ENCODE data around the gene TIAM1. TPM values are rescaled to one million over a fixed set of nuclear protein-coding genes. Genes with fewer than 3 reads are reported as not detected.

Gene TIAM1
- total RNA-seq, 1 donor from 2014 or later, result 41.3 TPM

DNA sequence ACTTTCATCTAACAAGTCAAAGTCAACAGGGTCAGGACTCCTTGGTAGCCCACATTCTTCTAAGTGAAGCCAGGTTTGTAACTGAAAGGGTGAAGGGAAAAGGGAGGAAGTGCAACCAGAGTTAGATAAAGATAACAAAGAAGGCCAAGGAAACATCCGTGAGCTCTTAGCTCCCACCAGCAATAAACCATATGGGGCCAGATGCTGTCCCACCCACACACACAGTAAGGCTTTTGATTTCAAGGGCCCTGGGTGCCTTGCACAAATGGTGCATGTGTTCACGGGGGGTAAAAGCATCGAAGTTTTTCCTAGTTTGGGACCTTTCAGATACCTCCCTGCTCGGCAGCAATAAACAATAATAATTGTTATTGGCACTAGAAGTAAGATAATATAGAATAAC lies 5.1 kb upstream of the TIAM1 start:
- intact Hi-C loops (cut with DNase I), result no loop called here
- Histone ChIP-seq H3K27ac (no peak overlapping the region), H3K9me3 (no peaks in the 10 kb centered on the region), H3K4me3 (no peak overlapping the region), H3K36me3 (no peaks in the 10 kb centered on the region), H3K27me3 (no peaks in the 10 kb centered on the region), H3K4me1 (peaks cover 3% of the 10 kb centered on the region)
- no peak for DNase-seq (ENCODE audit: extremely low spot score in 2 of 2)
- TF ChIP-seq POLR2AphosphoS5 (IDR thresholded peaks at IDR 0.05; ENCODE audit: insufficient read depth in 1 of 2, low read depth in 1 of 2) (no peak), POLR2A (IDR thresholded peaks at IDR 0.05) (no peak)
- TF ChIP-seq, protein P1, sequence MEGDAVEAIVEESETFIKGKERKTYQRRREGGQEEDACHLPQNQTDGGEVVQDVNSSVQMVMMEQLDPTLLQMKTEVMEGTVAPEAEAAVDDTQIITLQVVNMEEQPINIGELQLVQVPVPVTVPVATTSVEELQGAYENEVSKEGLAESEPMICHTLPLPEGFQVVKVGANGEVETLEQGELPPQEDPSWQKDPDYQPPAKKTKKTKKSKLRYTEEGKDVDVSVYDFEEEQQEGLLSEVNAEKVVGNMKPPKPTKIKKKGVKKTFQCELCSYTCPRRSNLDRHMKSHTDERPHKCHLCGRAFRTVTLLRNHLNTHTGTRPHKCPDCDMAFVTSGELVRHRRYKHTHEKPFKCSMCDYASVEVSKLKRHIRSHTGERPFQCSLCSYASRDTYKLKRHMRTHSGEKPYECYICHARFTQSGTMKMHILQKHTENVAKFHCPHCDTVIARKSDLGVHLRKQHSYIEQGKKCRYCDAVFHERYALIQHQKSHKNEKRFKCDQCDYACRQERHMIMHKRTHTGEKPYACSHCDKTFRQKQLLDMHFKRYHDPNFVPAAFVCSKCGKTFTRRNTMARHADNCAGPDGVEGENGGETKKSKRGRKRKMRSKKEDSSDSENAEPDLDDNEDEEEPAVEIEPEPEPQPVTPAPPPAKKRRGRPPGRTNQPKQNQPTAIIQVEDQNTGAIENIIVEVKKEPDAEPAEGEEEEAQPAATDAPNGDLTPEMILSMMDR (IDR thresholded peaks at IDR 0.05), result no peak

DNA sequence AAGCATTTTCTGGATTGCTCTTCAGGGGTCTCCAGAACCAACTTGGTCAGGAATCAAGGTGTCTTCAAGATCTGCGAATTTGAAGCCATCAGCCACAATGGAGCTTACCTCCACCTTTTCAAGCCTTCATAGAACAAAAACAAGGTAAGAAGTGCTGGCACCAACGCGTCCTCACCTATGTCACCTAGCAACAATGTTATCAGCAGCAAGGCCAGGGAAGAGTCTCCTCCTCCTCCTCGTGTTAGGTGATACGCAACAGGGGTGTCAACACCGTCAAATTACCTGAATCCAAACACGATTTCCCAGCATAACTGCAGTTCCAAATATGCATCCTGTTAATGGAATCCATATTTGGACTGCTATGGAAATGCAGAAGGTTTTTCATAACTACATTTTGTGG lies 4.1 kb upstream of the TIAM1 start:
- Histone ChIP-seq H3K27ac (no peak overlapping the region), H3K36me3 (no peaks in the 10 kb centered on the region), H3K4me3 (no peak overlapping the region), H3K9me3 (no peaks in the 10 kb centered on the region), H3K4me1 (peaks cover 13% of the 10 kb centered on the region), H3K27me3 (no peaks in the 10 kb centered on the region)
- DNase-seq (ENCODE audit: extremely low spot score in 2 of 2), result no peak
- intact Hi-C loops (cut with DNase I), result no loop called here
- TF ChIP-seq, protein P1 (IDR thresholded peaks at IDR 0.05), result no peak
- TF ChIP-seq POLR2AphosphoS5 (IDR thresholded peaks at IDR 0.05; ENCODE audit: insufficient read depth in 1 of 2, low read depth in 1 of 2), result no peak
- no peak for TF ChIP-seq POLR2A (IDR thresholded peaks at IDR 0.05)

DNA sequence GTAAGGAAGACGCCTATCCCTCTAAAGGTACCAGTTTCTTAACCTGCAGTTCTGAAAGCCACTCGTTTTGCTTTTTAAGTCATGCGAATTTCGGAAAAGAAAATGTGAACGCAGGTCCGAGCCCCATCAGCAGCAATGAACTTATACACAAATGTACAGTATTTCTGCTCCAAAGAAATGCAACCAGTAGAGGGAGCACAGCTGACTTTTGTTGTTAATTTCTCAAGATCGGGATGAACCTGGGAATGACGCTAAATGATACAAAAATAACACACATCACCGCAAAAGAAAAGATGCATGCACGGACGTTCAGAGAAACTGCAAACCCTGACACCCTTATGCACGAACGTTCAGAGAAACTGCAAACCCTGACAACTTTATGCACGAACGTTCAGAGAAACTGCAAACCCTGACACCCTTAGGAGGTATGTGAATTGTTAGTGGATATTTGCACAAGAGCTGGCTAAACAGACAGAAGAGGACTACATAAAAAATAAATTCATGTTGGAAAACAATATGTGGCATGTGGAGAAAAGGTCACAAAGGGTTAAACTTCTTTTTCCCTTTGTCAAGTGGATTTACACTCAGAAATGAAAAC lies 3.5 kb upstream of the TIAM1 start:
- no peak for DNase-seq (ENCODE audit: extremely low spot score in 2 of 2)
- intact Hi-C loops (cut with DNase I), result no loop called here
- TF ChIP-seq POLR2AphosphoS5 (IDR thresholded peaks at IDR 0.05; ENCODE audit: insufficient read depth in 1 of 2, low read depth in 1 of 2) (no peak), POLR2A (IDR thresholded peaks at IDR 0.05) (no peak)
- TF ChIP-seq, protein P1 (IDR thresholded peaks at IDR 0.05), result peak in 1 of 3 experiments; percentile 18
- no peaks in the 10 kb centered on the region for H3K9me3 ChIP-seq
- H3K27me3 ChIP-seq, result no peaks in the 10 kb centered on the region
- no peak overlapping the region for H3K27ac ChIP-seq
- H3K4me3 ChIP-seq, result no peak overlapping the region
- H3K36me3 ChIP-seq, result no peaks in the 10 kb centered on the region
- peaks cover 16% of the 10 kb centered on the region for H3K4me1 ChIP-seq

DNA sequence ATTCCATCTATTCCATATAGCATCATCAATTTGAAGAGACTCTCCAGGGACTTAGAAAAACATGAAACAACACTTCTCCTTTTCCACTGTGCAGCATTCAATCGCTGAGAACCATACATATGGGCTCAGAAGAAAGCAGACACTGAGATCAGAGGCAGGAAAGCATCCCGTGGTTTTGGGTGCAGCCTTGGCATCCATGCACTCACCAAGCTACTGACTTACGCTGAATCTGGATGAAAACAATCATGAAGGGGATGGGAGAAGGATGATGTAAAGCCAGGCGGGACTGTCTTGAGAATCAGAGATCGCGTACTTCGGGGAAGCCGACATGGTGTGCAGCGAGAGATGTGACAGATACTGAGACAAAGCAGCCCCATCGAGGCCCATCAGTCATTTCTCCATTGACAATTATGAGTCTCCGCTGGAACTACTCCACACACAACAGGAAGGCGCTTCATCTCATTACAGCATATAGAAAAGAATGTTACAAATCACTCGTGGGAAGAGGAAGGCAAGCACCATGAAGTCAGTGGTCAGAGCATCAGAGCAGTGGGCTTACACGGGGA lies 2.3 kb upstream of the TIAM1 start:
- TF ChIP-seq, protein P1 (IDR thresholded peaks at IDR 0.05), result no peak
- TF ChIP-seq POLR2AphosphoS5 (IDR thresholded peaks at IDR 0.05; ENCODE audit: insufficient read depth in 1 of 2, low read depth in 1 of 2) (no peak), POLR2A (IDR thresholded peaks at IDR 0.05) (no peak)
- Histone ChIP-seq H3K4me1 (peaks cover 16% of the 10 kb centered on the region), H3K9me3 (no peaks in the 10 kb centered on the region), H3K4me3 (no peak overlapping the region), H3K36me3 (no peaks in the 10 kb centered on the region), H3K27me3 (no peaks in the 10 kb centered on the region), H3K27ac (no peak overlapping the region)
- DNase-seq (ENCODE audit: extremely low spot score in 2 of 2), result no peak
- intact Hi-C loops (cut with DNase I), result no loop called here

DNA sequence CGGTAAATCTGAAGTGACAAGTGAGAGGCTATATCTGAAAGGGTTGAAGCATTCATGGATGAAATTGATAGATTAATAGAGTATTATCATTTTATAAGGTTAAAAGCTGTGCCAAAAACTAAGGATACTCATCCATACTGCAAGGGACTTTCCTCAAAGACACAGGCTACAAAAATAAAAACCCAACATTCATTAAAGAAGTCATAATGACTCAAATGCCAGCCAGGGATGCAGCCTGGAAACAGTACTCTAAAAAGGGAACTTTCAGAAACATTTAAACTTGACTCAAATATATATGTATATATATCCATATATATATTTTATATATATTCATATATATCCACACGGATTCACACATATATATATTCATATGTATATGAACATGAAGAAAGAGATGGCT lies 1.1 kb upstream of the TIAM1 start:
- H3K27me3 ChIP-seq, result no peaks in the 10 kb centered on the region

More for the DNA sequence above, 1.1 kb upstream of the TIAM1 start:
- H3K4me1 ChIP-seq, result peaks cover 16% of the 10 kb centered on the region
- no peaks in the 10 kb centered on the region for H3K36me3 ChIP-seq
- H3K4me3 ChIP-seq, result no peak overlapping the region
- H3K27ac ChIP-seq, result no peak overlapping the region
- intact Hi-C loops (cut with DNase I), result no loop called here
- TF ChIP-seq POLR2AphosphoS5 (IDR thresholded peaks at IDR 0.05; ENCODE audit: insufficient read depth in 1 of 2, low read depth in 1 of 2) (no peak), POLR2A (IDR thresholded peaks at IDR 0.05) (no peak)
- TF ChIP-seq, protein P1 (IDR thresholded peaks at IDR 0.05), result no peak
- no peak for DNase-seq (ENCODE audit: extremely low spot score in 2 of 2)
- no peaks in the 10 kb centered on the region for H3K9me3 ChIP-seq

Data from vagina (tissue), 2 donors.